HEK293 (cell line): ENCODE data around the gene PFN3.

Experiments used
- CTCF ChIP-seq: fragments of 450-650 bp; formaldehyde crosslinking; IDR thresholded peaks from 2 replicates; pipeline ENCODE4 v1.5.1; 2016; ENCODE audit warnings: missing biosample characterization, missing genetic modification characterization
- FEZF1 ChIP-seq: fragments of 450-650 bp; formaldehyde crosslinking; IDR thresholded peaks from 2 replicates; pipeline ENCODE4 v1.5.1; 2016; ENCODE audit warnings: missing biosample characterization, missing genetic modification characterization
- GFI1B ChIP-seq: fragments of 450-650 bp; formaldehyde crosslinking; IDR thresholded peaks from 2 replicates; pipeline ENCODE4 v1.5.1; 2016; ENCODE audit warnings: missing biosample characterization, missing genetic modification characterization
- MEIS1 ChIP-seq: sonication (generic); formaldehyde crosslinking; IDR thresholded peaks from 2 replicates; pipeline ENCODE4 v1.8.1; 2022; ENCODE audit warnings: missing genetic modification reagents, mild to moderate bottlenecking, borderline replicate concordance
- PBX3 ChIP-seq: sonication (generic); formaldehyde crosslinking; IDR thresholded peaks from 2 replicates; pipeline ENCODE4 v1.8.1; 2022; ENCODE audit warnings: mild to moderate bottlenecking, moderate library complexity, missing genetic modification reagents
- PRDM2 ChIP-seq: fragments of 450-650 bp; formaldehyde crosslinking; IDR thresholded peaks from 2 replicates; pipeline ENCODE4 v1.5.1; 2016; ENCODE audit warnings: missing biosample characterization, missing genetic modification characterization, borderline replicate concordance
- TRIM28 ChIP-seq: IDR thresholded peaks from 2 replicates; pipeline ENCODE4 v1.6.1; 2011; ENCODE audit warnings: low read length, control low read depth, borderline replicate concordance
- ZBTB44 ChIP-seq: fragments of 450-650 bp; IDR thresholded peaks from 2 replicates; pipeline ENCODE4 v1.5.1; 2018; ENCODE audit warnings: missing biosample characterization, mild to moderate bottlenecking, missing genetic modification characterization
- ZBTB8A ChIP-seq: fragments of 450-650 bp; formaldehyde crosslinking; IDR thresholded peaks from 2 replicates; pipeline ENCODE4 v1.5.1; 2016; ENCODE audit warnings: missing biosample characterization, missing genetic modification characterization
- ZNF169 ChIP-seq: fragments of 450-650 bp; formaldehyde crosslinking; IDR thresholded peaks from 2 replicates; pipeline ENCODE4 v1.5.1; 2016; ENCODE audit warnings: missing biosample characterization, missing genetic modification characterization
- ZNF184 ChIP-seq: fragments of 450-650 bp; IDR thresholded peaks from 2 replicates; pipeline ENCODE4 v1.5.1; 2018; ENCODE audit warnings: missing biosample characterization, mild to moderate bottlenecking, missing genetic modification characterization
- ZNF202 ChIP-seq: fragments of 450-650 bp; formaldehyde crosslinking; IDR thresholded peaks from 2 replicates; pipeline ENCODE4 v1.5.1; 2016; ENCODE audit warnings: missing biosample characterization, missing genetic modification characterization, borderline replicate concordance
- ZNF214 ChIP-seq: fragments of 450-650 bp; formaldehyde crosslinking; IDR thresholded peaks from 2 replicates; pipeline ENCODE4 v1.5.1; 2017; ENCODE audit warnings: missing biosample characterization, mild to moderate bottlenecking, missing genetic modification characterization, borderline replicate concordance
- ZNF26 ChIP-seq: fragments of 450-650 bp; formaldehyde crosslinking; IDR thresholded peaks from 2 replicates; pipeline ENCODE4 v1.5.1; 2016; ENCODE audit warnings: missing biosample characterization, missing genetic modification characterization
- ZNF274 ChIP-seq, 2 experiments: fragments of 200-500 bp in 1 of 2; fragments of 450-650 bp in 1 of 2; sonication (Bioruptor generic) in 1 of 2; formaldehyde crosslinking in 1 of 2; IDR thresholded peaks; 2 replicates each; pipeline versions ENCODE4 v1.5.1 to v1.6.1; 2014 to 2016; ENCODE audit warnings: borderline replicate concordance in 1 of 2, inconsistent platforms in 1 of 2, low read length in 1 of 2, missing biosample characterization in 1 of 2, missing genetic modification characterization in 1 of 2
- ZNF302 ChIP-seq: fragments of 450-650 bp; formaldehyde crosslinking; IDR thresholded peaks from 2 replicates; pipeline ENCODE4 v1.5.1; 2016; ENCODE audit warnings: missing biosample characterization, missing genetic modification characterization, low read depth
- ZNF311 ChIP-seq: fragments of 450-650 bp; formaldehyde crosslinking; IDR thresholded peaks from 2 replicates; pipeline ENCODE4 v1.5.1; 2017; ENCODE audit warnings: missing biosample characterization, missing genetic modification characterization, borderline replicate concordance
- ZNF548 ChIP-seq: fragments of 450-650 bp; formaldehyde crosslinking; IDR thresholded peaks from 2 replicates; pipeline ENCODE4 v1.5.1; 2016; ENCODE audit warnings: missing biosample characterization, missing genetic modification characterization
- ZNF561 ChIP-seq: fragments of 450-650 bp; IDR thresholded peaks from 2 replicates; pipeline ENCODE4 v1.5.1; 2018; ENCODE audit warnings: missing biosample characterization, missing genetic modification characterization, borderline replicate concordance
- ZNF658 ChIP-seq: fragments of 450-650 bp; formaldehyde crosslinking; IDR thresholded peaks from 2 replicates; pipeline ENCODE4; 2016; ENCODE audit warnings: missing biosample characterization, missing genetic modification characterization
- ZNF677 ChIP-seq: fragments of 450-650 bp; IDR thresholded peaks from 2 replicates; pipeline ENCODE4 v1.5.0; 2018; ENCODE audit warnings: missing biosample characterization, mild to moderate bottlenecking, missing genetic modification characterization, moderate library complexity

Gene PFN3

GRCh38 chr5:177446200-177447065, 46.0 kb upstream of the PFN3 start, which contains the start of gene PRR7 (continued):
- 0 out of 2 replicates have a peak, but pooled peaks have one; percentile 8 for TF ChIP-seq ZNF677 (tag by site-specific recombination)
- no peak for TF ChIP-seq ZNF274 (IDR thresholded peaks at IDR 0.05; ENCODE audit: low read length)
- no peak for TF ChIP-seq ZNF274 (tag by site-specific recombination; IDR thresholded peaks at IDR 0.05; ENCODE audit: borderline replicate concordance)
- no peak for TF ChIP-seq FEZF1 (tag by site-specific recombination)
- no peak for TF ChIP-seq ZNF302 (tag by site-specific recombination)
- 0 out of 2 replicates have a peak, but pooled peaks have one; percentile 47 for TF ChIP-seq PRDM2 (tag by site-specific recombination)
- TF ChIP-seq CTCF = peak; percentile 72
- TF ChIP-seq ZNF202 (tag by site-specific recombination) = no peak
- no peak for TF ChIP-seq MEIS1
- no peak for TF ChIP-seq ZNF214 (tag by site-specific recombination)
- peak; percentile 67; the same call in 1 of the 2 replicates for TF ChIP-seq ZNF184 (tag by site-specific recombination)
- TF ChIP-seq ZBTB8A = peak; percentile 82
- no peak for TF ChIP-seq ZBTB44 (tag by site-specific recombination)
- no peak for TF ChIP-seq ZNF658 (tag by site-specific recombination)
- TF ChIP-seq ZNF548 (tag by site-specific recombination) = no peak
- TF ChIP-seq ZNF561 (tag by site-specific recombination) = peak; percentile 40; the same call in 1 of the 2 replicates
- peak; percentile 39 for TF ChIP-seq PBX3 (CRISPR knock-in tag)
- 0 out of 2 replicates have a peak, but pooled peaks have one; percentile 18 for TF ChIP-seq GFI1B
- no peak for TF ChIP-seq ZNF311 (tag by site-specific recombination)
- no peak for TF ChIP-seq ZNF169 (tag by site-specific recombination)
- TF ChIP-seq ZNF26 (tag by site-specific recombination) = no peak
- TF ChIP-seq TRIM28 = 0 out of 2 replicates have a peak, but pooled peaks have one; percentile 20
